GM18867 (cell line): Measurements from ENCODE around the gene ANXA2.
"Not testable (repeated sequence)": the region's sequence is repeated elsewhere in the genome, so short reads cannot be mapped to it uniquely, and the experiment has no call there.

ENCODE experiments used
- ATAC-seq: cut with Tn5 transposase; IDR thresholded peaks from one replicate; pipeline ENCODE4 v1.9.1; 2021; ENCODE audit warnings: mild to moderate bottlenecking, moderate library complexity; ENCODE audit not compliant: unreplicated experiment

ANXA2 gene

DNA sequence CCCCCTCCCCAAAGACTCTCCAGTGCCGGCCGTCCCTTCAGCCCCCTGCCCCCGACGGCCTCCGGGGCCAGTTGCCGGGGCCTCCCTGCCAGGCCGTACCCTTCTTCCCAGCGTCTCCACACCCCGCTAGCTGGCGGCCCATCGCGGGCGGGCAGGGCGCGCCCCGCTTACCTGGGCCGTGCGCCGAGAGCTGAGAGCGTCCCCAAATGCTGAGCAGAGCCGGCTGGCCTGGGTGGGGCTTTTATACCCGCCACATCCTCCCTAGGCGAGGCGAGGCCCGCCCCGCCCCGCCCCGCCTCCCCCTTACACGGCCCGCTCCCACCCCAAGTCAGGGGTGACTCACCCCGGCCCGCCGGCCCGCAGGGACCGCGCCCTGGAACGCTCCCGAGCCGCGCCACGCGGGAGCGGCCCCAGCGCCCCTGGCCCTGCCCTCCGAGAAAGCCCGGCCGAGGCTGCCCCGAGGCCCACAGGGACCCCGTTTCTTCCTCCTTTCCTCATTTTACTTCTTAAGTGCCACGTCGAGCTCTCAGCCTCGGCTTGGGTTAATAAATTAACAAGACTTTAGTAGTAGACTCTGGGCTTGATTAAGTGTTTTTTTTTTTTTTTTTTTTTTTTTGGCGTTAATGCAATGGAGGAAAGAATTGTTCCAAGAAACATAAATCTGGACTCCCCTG lies at the start of gene ANXA2:
ANXA2 (minus strand) TSS at position 215 of the 674 bp plus-strand sequence. CDS start 11,911 bp downstream, outside the sequence.
- ATAC-seq, result peak; percentile 77

DNA sequence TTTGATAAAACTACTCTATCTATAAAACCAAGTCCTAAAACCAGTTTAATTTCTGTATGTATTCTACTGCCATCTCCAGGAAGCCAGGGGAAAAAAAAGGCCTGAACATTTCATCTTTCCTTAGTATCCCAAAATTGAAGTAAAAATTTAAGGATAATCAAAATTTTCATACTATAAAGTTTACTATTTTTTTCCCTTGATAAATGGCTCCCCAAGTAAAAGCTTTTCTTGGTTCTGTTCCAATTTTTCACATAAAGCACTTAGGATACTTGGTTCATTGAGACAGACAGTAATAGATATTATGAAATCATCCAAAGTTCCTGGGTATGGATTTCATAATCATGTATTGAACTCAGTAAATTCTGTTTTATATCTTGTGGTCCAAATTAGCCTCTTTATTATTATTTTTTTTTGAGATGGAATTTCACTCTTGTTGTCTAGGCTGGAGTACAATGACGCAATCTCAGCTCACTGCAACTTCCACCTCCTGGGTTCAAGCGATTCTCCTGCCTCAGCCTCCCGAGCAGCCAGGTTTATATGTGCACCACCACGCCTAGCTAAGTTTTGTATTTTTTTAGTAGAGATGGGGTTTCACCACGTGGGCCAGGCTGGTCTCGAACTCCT lies 46.6 kb upstream of the ANXA2 start:
- ATAC-seq, result no peak

DNA sequence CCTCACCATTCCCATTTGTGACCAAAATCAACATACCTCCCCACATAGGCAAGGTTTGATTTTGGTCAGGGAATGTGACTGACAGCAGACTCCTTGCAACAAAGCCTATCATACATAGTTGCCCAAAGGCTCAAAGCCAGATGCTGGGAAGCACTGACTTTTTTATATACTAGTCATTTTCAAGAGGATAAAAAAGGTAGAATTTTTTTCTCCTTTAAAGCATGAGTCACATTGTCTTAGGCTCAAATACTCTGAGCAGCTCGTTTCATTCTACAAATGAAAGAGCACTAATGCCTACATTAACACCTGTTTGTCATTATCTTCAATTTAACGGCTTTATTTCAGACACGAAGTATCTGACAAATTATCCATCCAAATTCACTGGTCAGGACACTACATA lies 45.0 kb upstream of the ANXA2 start:
- ATAC-seq, result no peak

DNA sequence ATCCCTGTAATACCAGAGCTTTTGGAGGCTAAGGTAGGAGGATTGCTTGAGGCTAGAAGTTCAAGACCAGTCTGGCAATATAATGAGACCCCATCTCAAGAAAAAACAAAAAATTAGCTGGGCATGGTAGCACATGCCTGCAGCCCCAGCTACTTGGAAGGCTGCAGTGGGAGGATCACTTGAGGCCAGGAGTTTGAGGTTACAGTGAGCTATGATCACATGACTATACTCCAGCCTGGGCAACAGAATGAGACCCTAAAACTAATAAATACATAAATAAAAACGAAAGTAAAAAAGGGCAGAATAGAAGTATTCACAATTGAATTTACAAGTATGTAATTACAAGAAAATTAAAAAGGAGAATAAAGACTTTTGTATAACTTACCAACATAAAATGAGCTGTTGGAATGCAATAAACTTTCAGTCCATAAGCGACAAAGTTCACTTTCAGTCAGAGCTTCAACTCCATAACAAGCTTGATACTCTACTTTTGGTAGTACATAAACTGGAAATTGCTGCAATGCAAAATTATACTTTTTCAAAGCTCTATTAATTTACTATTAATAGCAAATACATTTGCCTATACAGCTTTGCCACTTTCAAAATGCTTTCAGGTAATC lies 44.4 kb upstream of the ANXA2 start:
- no peak for ATAC-seq

DNA sequence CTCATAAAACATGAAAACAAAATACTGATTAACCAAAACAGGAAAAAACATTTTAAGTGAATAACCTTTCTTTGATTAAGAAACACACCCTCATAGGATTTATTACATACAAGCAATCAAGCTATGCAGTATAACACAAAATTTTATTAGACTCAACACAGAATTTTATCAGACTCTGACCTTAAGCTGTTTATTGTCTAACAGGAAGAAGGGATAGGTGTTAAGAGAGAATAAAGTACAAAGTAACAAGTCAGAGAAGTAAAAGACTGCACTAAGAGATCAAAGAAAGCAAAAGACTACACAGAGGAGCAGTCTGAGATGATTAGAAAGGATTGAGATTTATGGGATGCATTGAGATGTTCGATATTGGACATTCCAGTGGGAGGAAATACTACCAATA lies 43.5 kb upstream of the ANXA2 start:
- ATAC-seq, result no peak

DNA sequence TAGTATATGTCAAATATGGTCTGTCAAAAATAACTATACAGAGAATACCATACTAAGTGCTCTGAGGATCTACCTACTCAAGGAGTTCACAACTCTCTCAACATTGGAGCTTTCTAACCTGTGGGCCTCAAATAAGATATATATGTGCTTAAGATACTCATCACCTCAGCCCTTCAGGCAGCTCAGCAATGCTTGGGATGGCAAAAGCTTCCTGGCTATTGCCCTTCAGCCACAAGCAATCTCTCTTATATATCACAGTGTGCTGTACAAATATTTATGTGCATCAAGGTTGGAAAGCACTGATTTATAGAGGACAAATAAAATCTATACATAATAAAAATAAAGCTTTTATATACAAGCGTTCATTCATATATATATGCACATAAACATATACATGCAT lies 40.9 kb upstream of the ANXA2 start:
- ATAC-seq, result no peak

DNA sequence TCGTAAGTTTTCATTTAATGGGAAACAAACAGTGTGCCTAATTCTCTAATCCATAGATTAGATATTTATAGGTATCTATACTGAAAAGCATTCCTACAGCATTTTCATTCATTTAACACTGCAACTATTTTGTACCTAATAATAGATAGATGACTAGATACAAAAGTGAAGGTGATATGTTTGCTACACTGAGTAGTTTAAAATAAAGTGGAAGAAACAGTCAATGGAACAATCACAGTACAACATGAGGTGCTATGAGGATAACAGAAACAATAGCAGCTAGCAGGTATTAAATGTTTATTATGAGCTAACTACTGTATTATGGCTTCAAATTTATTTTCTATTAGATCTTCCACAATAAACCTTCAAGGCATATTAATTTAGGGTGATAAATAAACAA lies 31.1 kb upstream of the ANXA2 start:
- no peak for ATAC-seq

DNA sequence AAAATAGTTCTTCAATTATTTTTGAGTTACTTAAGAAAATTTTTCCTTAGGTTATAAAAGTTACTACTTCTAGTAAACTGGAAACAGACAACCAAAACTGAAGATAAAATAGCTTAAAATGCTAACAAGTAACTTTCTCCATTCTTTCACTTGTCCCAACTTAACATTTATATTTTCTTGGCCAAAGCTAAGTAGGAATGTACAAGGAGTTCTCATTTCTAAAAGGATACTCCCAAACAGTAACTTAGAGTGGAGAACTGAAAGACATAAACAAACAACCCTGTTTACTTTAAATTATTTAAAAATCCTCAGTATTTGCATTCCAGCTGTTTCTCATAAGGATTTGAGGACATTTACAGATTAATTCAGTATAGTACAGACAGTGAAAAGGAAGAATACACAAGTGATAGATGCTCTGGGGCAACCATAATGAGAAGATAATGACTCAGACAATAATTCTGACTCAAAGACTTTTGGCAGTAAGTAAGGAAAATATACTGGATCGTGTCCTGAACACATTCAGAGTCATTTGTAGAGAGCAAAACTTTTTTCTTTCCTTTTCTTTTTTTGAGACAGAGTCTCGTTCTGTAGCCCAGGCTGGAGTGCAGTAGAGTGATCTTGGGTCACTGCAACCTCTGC lies 29.2 kb upstream of the ANXA2 start:
- ATAC-seq, result no peak

DNA sequence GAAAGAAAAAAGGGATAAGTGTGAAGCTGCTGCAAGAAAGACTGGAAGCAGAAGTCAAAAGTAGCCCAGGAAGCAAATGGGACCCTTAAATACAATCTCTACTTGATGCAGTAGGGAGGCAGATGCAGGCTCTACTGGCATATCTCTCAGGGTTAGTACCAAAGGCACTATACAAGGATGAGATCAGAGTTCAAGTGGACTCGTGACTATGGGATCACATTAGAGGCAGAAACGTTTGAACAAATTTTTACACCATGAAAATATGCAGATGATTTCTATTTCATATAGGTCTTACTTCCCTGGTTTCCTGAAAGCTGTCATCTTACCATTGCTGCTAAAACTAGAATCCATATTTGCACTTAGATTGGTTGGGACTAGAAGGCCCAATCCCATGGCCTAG lies 27.7 kb upstream of the ANXA2 start:
- no peak for ATAC-seq

DNA sequence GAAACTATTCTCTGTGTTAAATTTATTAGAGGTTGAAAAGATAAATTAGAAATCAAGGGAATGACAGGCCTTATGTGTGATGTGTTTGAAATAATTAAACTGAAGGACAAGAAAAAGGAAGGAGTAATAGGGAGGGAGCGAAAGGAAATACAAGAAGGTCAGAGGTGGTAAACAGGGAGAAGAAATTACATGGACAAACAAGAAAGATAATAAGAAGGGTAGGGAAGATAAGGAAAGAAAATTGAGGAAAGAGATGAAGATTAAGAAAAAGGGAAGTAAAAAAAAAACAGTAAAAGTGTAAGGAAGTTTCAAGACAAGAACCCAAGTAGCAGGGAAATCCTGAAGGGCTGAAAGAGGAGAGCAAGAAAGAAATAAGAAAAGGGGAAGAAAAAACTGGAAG lies 26.2 kb upstream of the ANXA2 start:
- ATAC-seq, result no peak

DNA sequence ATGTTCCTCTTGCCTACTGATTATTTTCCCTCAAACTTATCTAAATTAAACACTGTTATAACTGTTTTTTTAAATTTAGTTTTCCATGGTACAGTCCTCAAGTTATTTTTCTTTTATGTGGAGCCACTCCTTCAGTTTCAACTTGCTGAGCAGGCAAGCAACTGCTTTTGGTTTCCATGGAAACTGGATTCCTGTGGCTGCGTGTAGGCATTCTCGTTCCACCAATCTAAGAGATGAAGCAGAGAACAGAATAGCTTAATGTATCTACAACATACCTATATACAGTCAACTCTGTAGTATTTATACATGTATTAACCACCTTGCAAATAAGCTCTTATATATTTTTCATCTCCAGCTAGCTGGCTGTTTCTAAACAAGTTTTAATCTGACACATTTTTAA lies 25.8 kb upstream of the ANXA2 start:
- ATAC-seq, result no peak

DNA sequence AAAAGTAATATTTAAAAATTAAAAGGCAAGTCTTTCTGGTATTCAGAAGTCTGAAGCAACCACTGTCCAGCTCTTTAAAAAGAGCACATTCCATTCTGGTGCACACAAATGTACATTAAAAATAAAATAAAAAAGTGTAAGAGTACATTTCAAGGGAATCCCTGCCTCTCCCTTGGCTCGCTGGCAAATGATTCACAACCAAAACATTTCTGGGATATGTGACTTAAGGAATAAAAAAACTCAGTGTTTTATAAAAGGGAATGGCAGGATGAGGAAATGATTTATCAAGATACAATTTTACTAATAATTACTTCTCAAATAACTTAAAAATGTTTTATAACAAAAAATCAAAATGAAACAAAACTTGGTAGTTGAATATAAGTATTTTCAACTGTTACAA lies 23.8 kb upstream of the ANXA2 start:
- no peak for ATAC-seq

DNA sequence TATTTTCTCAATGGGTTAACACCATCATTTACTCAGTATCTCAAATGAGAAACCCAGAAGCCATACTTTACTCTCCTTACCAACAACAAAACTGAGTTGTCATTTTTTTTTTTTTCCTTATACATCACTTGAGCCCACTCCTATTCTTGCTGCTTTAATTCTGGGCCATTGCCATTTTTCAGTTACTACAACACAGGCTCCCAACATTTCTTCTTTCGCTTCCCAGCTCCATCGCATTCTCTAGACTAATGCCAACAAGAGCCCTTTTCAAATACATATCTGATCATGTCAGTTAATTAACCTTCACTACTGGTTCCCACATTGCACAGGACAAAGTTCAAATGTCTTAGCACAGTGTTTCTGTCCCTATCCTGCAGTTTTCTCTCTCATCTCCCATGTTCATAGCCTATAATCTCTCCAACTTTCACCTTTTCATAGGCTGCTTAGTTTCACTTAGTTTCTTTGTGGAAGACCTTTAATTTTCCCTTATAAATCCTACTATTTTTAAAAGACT lies 22.5 kb upstream of the ANXA2 start:
- no peak for ATAC-seq

DNA sequence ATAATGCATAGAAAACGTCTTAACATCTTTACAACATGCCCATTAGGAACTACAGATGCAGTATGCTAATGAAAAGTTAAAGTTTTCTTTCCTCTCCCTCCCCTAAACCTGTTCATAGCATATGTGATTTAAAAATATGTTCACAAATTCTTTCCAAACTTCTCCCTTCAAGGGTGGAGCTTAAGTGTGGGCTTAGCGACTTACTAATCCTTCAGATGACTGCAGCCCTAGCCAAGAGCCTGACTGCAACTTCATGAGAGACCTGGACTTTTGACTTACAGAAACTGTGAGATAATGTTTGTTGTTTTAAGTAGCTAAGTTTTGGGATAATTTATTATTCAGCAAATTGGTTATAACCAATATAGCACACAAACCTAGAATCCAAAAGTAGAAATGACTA lies 22.0 kb upstream of the ANXA2 start:
- no peak for ATAC-seq

DNA sequence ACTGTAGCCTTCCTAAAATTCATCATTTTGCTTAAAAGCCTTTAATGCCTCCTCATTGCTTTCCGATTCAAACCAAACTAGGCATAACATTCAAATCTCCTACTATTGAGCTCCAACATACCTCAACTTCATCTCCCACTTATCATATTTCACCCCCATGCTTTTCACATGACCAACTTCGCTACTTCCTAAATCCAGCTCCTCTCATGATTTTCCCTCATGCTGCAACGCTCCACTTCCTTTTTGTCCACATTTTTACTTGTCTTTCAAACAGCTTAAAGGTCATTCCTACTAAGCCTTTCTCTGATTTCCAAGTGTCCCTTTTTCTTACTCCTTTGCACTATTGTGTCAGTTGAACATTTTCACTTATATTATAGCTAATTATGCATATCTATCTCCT lies 20.3 kb upstream of the ANXA2 start:
- no peak for ATAC-seq

DNA sequence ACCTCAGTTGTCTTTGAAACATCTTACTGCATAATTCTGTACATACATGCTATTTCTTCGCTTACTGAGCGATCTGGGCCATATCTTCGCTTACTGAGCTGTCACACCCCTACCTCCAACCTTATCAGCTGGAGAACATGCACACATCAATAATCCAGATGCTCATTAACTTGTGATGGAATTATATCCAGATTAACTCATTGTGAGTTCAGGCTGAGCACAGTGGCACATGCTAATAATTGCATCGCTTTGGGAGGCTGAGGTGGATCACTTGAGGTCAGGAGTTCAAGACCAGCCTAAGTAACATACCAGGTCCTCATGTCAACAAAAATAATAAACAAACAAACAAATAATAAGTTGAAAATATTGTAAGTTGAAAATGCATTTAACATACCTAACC lies 19.3 kb upstream of the ANXA2 start:
- no peak for ATAC-seq

DNA sequence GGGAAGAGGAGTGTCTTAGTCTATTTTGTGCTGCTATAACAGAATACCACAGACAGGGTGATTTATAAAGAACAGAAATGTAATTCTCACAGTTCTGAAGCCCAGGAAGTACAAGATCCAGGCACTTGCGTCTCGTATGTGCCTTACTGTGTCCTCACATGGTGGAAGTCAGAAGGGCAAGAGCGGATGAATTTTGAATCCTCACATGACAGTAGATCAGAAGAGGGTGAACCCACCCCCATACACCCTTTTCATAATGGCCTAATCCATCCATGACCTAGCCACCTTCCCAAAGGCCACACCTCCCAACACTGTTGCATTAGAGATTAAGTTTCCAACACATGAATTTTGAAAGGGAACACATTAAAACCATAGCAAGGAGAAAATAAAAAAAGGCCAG lies 18.7 kb upstream of the ANXA2 start:
- no peak for ATAC-seq

DNA sequence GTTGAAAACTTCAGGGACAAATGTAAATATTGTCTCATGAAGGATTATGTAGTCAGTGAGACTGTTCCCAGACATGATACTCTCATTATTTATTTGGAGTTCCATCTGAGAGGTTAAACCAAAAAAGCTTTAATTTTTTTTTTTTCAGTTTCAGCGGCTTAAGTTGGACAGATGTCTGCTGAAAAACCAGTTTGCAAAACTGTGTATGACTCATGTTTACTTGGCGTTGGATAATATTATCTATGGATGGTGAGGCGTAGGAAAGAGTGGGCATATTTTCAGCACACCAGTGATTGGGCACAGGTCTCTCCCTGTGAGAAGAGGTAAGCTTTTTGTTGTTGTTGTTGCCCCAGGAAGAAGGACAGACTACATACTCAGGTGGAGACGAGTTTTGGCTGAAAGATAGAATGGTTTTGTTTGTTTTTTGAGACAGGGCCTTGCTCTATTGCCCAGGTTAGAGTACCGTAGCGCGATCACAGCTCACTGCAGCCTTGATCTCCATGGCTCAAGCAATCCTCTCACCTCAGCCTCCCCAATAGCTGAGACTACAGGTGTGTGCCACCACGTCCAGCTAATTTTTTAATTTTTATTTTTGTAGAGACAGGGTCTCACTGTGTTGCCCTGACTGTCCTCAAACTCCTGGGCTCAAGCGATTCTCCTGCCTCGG lies 16.4 kb upstream of the ANXA2 start:
- no peak for ATAC-seq

DNA sequence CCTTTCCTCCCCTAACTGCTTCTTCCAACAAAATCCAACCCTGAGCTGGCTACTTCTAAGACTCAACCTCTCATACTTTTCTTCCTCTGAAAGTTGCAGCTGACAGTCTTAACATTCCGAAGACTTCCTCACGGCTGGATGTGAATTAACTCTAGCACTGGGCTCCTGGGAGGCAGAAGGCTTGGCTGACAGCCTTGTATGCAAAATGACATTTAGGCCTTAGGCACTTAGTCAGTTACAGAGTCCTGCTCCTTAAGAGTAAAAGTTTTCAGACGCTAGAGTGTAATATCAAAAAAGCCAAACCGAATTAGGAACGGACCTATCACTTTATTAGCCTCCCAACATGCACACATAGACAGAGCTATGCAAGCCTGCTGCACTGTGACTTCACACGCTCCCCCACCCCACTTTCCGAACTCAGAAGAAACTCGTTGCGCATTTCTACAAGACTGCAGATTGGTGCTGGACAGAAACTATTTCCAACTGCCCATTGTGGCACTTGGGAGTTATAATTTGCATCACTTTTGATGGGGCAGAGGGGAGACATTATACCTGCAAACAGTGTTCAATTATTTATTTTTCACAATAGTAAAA lies 15.5 kb upstream of the ANXA2 start:
- ATAC-seq, result no peak

DNA sequence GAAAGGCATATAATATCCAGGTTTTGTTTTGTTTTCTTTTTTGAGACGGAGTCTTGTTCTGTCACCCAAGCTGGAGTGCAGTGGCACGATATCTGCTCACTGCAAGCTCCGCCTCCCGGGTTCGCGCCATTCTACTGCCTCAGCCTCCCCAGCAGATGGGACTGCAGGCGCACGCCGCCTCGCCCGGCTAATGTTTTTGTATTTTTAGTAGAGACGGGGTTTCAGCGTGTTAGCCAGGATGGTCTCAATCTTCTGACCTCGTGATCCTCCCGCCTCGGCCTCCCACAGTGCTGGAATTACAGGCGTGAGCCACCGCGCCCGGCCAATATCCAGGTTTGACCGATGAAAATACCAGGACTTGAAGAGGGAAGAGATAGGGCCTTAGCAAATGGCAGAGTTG lies 15.0 kb upstream of the ANXA2 start:
- not testable (repeated sequence) for ATAC-seq
